Measurements from ENCODE around the gene KLRB1.

- no peak for TF ChIP-seq CTCF (IDR thresholded peaks at IDR 0.05; ENCODE audit: insufficient read depth, low read length)
- peak; percentile 72; the same call in 1 of the 2 replicates for TF ChIP-seq POLR2AphosphoS5 (IDR thresholded peaks at IDR 0.05; ENCODE audit: low read depth)
Measured at GRCh38 chr12:9649532-9649940, 41.8 kb upstream of the KLRB1 start.

Data from HL-60 (cell line).